NAMALWA (cell line): ENCODE results near the gene EFEMP1.

Experiments used
- DNase-seq: peaks from one replicate; pipeline ENCODE4 v3.0.0-alpha.2; 2015; ENCODE audit warnings: low spot score

The EFEMP1 gene

GRCh38 chr2:55923091-55923981 is at the start of gene EFEMP1:
EFEMP1 (minus strand) TSS chr2:55923782; CDS start chr2:55922440, 1,342 bp downstream.
- no peak for DNase-seq

- DNase-seq: no peak
Observed at GRCh38 chr2:55970500-55970899, 46.9 kb upstream of the EFEMP1 start.

DNA sequence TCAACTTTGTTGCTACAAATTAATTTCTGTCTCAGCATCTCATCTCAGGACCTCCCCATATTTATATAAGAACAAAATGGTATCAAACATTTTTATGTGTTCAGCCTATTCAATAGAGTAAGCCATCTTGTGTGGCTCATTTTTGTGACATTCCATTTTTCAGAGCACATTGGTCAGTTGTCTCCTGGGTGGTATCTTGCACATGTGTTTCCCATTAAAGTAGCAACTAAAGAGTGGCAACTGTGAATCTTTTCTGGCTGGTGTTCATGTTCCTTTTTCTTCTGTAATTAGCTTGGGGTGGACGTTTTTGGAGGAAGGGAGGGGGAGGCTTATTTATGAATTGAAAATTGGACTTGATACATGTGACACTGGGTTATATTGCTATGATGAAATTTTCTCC is 45.4 kb upstream of the EFEMP1 start:
- no peak for DNase-seq

DNA sequence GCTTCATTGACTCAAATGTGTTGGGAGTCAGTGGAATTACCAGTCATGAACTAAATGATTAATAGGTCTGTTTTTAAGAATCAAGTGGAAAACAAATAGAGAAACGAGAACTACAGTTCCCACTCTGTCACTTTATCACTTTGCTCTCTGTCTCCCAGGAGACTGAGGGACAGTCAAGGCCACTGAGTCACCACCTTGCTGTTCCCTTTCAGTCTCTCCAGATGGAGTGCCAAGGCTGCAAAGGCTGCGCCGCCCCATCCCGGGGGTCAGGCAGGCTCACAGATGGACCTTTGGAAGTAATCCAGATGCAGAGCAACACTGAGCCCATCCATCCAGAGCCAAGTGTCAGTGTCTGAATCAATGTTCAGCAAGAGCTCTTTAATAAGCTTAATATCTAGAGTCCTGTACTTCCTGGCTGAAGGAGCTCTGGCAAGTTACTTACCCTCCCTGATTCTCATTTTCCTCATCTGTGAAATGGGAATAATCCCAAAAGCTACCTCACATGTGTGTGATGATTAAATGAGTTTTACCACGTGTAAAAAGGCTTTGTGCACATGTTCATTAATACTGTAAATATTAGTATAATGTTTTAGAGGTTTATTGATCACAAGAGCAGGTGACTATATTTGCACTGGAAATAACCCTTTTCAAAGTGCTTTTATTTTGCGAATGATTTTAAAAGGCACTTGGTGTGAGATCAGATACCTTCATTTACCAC is 43.0 kb upstream of the EFEMP1 start:
- DNase-seq: no peak

- no peak for DNase-seq
Observed at GRCh38 chr2:55965966-55966365, 42.4 kb upstream of the EFEMP1 start.

GRCh38 chr2:55965276-55965675 is 41.7 kb upstream of the EFEMP1 start:
- DNase-seq: no peak

DNA sequence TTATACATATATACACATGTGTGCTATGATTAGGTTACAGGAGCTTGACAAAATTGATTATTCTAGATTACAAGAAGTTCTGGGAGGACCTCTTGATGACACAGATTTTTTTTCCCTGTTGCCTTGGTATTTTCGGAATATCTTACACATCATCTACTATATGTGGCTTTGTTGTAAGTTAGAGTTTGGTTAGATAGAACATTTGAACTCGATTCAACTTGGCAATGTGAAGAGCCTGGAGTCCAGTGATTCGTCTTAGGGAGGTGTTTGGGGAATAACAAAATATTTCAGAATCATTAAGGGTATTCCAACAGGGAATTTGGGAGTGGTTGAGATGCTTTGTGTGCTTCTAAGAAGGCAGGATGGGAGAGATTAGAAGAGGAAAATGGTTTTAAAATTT is 39.3 kb upstream of the EFEMP1 start:
- no peak for DNase-seq

- DNase-seq: peak; percentile 79
Observed at GRCh38 chr2:55961318-55961911, 37.8 kb upstream of the EFEMP1 start.

DNA sequence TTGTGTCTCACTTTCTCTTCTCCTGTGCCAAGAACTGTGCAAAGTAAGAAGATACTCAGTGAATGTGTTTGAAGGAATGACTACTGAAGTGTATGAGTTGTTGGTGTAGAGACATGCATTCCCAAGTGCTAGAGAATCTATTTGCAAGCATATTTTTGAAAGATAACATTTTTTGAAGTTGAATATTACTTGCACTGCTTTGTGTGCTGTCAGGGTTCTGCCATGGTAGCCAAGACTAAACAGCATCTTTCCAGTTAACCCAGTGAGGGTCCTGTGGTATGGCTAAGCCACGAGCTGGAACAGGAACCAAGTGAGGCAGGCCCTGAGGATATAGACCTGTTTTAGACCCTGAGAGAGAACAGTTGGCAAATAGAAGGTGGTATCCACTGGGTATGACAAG is 35.2 kb upstream of the EFEMP1 start:
- DNase-seq: no peak

DNA sequence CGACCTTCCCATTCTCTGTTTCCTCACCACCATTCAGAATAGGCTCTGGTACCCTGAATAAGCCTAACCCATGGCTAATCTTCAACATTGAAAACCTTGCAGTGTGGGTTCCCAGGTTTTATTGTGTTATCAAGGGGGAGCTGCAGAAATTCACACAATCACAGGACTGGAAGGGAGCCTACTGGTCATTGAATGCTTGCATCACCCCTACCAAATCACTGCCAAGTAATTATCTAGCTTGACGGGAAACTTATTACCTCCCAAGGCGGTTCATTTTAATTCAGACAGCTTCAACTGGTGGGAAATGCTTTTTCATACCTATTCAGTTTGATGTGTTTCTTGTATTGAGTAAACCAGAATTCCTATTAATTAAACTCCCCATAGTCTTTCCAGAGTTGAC is 33.6 kb upstream of the EFEMP1 start:
- DNase-seq: no peak

- DNase-seq: no peak
Observed at GRCh38 chr2:55954306-55955035, 30.9 kb upstream of the EFEMP1 start.

DNA sequence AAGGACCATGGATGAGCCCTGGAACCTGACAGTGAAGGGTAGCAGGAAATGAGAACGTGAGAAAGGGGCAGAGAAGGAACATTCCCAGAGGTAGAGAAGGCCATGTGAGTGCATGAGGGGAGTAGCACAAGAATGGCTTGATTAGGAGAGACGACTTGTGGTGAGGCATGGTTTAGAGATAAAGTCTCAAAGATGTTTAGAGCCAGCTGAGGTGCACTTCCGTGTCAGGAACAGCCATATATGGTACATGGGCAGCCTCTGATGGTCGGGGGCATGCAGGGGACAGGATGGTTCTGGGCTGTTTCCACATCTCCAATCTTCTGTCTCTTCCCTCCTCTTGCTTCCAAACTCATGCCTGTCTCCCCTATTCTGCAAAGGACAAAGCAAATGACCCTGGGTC is 28.8 kb upstream of the EFEMP1 start:
- DNase-seq: no peak

DNA sequence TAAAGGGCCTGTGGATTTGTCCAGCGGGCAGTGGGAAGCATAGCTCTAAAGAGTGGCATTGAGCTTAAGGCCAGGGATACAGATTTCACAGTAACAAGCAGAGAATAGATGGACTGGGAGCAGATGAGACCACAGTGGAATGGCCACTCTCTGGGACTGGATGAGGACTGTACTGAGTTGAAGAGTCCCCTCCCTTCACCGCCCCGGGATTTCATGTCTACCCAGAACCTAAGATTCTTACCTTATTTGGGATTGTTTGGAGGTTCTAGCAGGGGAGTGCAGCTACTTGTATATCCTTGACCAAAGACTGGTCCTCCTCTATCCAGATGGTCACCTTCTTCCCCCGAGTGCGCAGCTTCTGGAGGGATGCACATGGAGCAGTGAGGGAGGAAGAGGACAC is 28.0 kb upstream of the EFEMP1 start:
- DNase-seq: no peak

DNA sequence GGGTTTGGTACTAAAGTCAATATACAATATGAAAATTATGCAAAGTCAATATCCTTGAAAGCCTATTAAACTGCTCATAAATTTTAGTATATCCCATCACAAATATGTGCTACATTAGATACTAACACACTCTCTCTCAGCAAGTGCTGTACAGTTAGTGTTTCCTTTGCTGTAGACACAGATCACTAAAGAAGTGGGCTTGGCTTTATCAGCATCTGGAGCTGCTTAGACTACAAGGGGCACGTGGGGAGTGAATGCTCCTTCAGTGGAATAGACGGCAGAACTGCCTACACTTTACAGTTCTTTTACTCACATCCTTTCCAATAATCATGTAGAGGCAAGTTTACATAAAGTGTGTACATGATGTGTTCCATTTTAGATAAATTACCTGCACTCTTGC is 26.0 kb upstream of the EFEMP1 start:
- DNase-seq: no peak

GRCh38 chr2:55949211-55949610 is 25.6 kb upstream of the EFEMP1 start:
- DNase-seq: no peak

GRCh38 chr2:55948176-55948923 is 24.8 kb upstream of the EFEMP1 start:
- no peak for DNase-seq

DNA sequence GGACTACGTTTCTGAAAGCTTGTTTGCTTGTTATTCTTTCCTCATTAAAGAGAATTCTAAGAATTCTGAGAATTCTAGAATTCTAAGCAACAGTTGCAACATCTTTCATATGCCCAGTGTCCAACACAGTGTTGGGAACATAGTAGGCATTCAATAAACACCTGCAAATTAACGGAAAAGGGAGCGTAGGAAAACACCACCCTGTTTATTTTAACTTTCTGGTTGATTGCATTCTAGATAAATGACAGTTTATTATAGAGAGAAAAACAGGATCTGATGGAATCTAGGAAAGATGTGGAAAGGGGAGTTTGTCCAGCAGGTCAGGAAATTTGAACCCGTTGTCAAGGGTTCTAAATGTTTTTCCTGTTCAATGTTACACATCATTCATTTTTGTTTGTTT is 24.2 kb upstream of the EFEMP1 start:
- DNase-seq: no peak

- DNase-seq: no peak
Observed at GRCh38 chr2:55946793-55947192, 23.2 kb upstream of the EFEMP1 start.

DNA sequence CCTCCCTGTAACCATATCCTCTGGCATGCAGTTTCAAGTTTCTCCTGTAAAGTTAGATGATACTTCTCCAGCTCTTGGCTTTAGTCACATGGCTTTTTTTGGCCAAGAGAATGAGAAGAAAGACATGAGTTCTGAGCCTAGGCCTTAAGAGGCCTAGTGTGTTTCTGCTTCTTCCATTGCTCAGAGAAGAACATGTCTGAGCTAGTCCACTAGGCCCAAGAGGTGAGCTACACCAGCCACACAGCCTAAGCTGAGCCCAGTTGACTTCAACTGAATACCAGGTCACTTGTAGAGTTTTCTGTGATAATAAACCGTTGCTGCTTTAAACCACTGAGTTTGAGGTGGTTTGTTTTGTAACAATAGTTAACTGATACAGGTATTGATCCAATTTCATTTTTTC is 19.9 kb upstream of the EFEMP1 start:
- DNase-seq: no peak

GRCh38 chr2:55936351-55936750 is 12.8 kb upstream of the EFEMP1 start:
- no peak for DNase-seq

DNA sequence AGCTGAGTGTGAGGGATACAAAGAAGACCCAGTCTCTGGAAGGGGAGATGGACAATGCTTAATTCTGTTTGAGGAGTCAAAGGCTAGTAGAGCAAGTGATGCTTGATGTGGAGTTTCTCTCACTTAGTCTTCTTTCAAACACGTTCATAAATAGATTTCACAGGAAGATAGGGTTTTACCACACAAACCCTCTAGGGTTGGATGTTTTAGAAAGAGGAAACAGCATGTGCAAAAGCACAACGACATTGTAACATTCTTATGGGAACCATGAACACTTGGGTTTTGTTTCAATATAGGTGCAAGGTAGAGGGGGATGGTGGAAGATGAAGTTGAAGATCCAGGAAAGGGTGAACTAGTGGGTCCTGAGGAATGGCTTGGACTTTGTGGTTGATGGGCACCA is 10.8 kb upstream of the EFEMP1 start:
- DNase-seq: no peak

DNA sequence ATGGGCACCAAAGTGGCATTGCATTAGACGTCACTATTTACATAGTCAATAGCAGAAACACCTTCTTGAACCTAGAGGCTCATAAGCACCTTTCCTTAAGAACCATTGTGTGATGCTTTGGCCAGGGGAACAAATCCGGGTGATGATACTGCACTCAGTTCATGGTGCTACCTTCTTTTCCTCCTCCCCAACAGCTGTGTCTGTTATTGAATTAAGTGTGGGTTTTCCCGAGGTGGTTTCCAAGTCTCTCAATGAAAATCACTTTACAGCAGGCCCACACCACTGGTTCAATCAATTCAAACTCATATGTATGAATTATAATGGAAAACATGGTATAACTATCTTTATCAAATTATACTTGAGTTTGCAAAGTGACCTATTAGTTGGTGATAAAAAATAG is 9.3 kb upstream of the EFEMP1 start:
- no peak for DNase-seq
